OCI-LY7 (cell line): ENCODE results near the gene SMPDL3B. TPM values are rescaled to one million over a fixed set of nuclear protein-coding genes. Genes with fewer than 3 reads are reported as not detected.
A peak's percentile ranks its signal among the peaks of the same experiment; 100 is the strongest.
"Not testable (repeated sequence)": the region's sequence is repeated elsewhere in the genome, so short reads cannot be mapped to it uniquely, and the experiment has no call there.

ENCODE experiments used
- BruUV-seq: library from RNA; stranded (reverse); fragments of 400-500 nt; replicated peaks from 2 replicates; lab custom pipeline; 2021; lab: Mats Ljungman, UMichigan
- CTCF ChIA-PET: fragments of 300-600 bp; sonication (Branson Sonifier 250); formaldehyde crosslinking; loops from one replicate; lab custom pipeline; 2022; ENCODE audit warnings: antibody characterized with exemption; ENCODE audit not compliant: unreplicated experiment; lab: Charles Lee
- POLR2A ChIA-PET: fragments of 300-600 bp; sonication (Branson Sonifier 250); formaldehyde crosslinking; loops from one replicate; lab custom pipeline; 2022; ENCODE audit warnings: antibody characterized with exemption; lab: Charles Lee
- DNase-seq: peaks from one replicate; pipeline ENCODE4 v3.0.0-alpha.2; 2015; ENCODE audit warnings: low spot score
- H2AFZ ChIP-seq: fragments of 200-600 bp; sonication (generic), shearing (Covaris generic); 2 replicates; pipeline ENCODE4 v1.6.1; 2014; ENCODE audit warnings: mild to moderate bottlenecking, antibody characterized with exemption, low read length, moderate library complexity
- H3K27ac ChIP-seq: fragments of 200-600 bp; sonication (generic); 2 replicates; pipeline ENCODE4 v1.5.1; 2014; ENCODE audit warnings: mixed run types, low read depth, mild to moderate bottlenecking, moderate library complexity, low read length, inconsistent platforms; ENCODE audit not compliant: poor library complexity, severe bottlenecking
- H3K36me3 ChIP-seq: fragments of 200-600 bp; sonication (generic); 2 replicates; pipeline ENCODE4 v1.6.1; 2014; ENCODE audit warnings: mild to moderate bottlenecking, antibody characterized with exemption, low read length, moderate library complexity, mixed read lengths; ENCODE audit not compliant: insufficient read depth
- H3K4me1 ChIP-seq: fragments of 200-600 bp; sonication (generic); 2 replicates; pipeline ENCODE4 v1.5.1; 2014; ENCODE audit warnings: mild to moderate bottlenecking, low read length; ENCODE audit not compliant: insufficient read depth, poor library complexity, severe bottlenecking
- H3K4me2 ChIP-seq: fragments of 200-600 bp; sonication (generic); 2 replicates; pipeline ENCODE4 v1.6.1; 2014; ENCODE audit warnings: mild to moderate bottlenecking, low read length
- H3K4me3 ChIP-seq: fragments of 200-600 bp; sonication (generic); 2 replicates; pipeline ENCODE4 v1.5.1; 2014; ENCODE audit warnings: mild to moderate bottlenecking, low read depth, low read length; ENCODE audit not compliant: poor library complexity, severe bottlenecking
- H3K79me2 ChIP-seq: fragments of 200-600 bp; sonication (generic); 2 replicates; pipeline ENCODE4 v1.6.1; 2016; ENCODE audit warnings: low read depth, mild to moderate bottlenecking, low read length, moderate library complexity, mixed read lengths; ENCODE audit not compliant: insufficient read depth
- H3K9me2 ChIP-seq: fragments of 200-600 bp; sonication (generic); 2 replicates; pipeline ENCODE4 v1.6.1; 2016; ENCODE audit warnings: mild to moderate bottlenecking, low read length, mixed read lengths; ENCODE audit not compliant: insufficient read depth
- H3K9me3 ChIP-seq: fragments of 200-600 bp; sonication (generic); 2 replicates; pipeline ENCODE4 v1.6.1; 2014; ENCODE audit warnings: mild to moderate bottlenecking, mixed run types, low read length, mixed read lengths
- H4K20me1 ChIP-seq: fragments of 200-600 bp; sonication (generic); 2 replicates; pipeline ENCODE4 v1.6.1; 2014; ENCODE audit warnings: mild to moderate bottlenecking, antibody characterized with exemption, low read length, moderate library complexity, mixed read lengths; ENCODE audit not compliant: insufficient read depth
- EZH2phosphoT487 ChIP-seq: fragments of 200-600 bp; sonication (generic); IDR thresholded peaks from 2 replicates; pipeline ENCODE4 v1.6.1; 2018; ENCODE audit warnings: low read depth, borderline replicate concordance, mild to moderate bottlenecking, mixed run types, antibody characterized with exemption, low read length, moderate library complexity, mixed read lengths
- intact Hi-C: fragments of 100-400 bp; cut with micrococcal nuclease; formaldehyde crosslinking; loops from one replicate; pipeline ENCODE4 v1.10.0; 2022; ENCODE audit not compliant: unreplicated experiment
- total RNA-seq, 2 experiments: library from RNA; depleted of rRNA in 1 of 2; stranded (reverse); fragments of >200 nt in 1 of 2; shearing (Covaris generic) in 1 of 2; gene quantifications; 2 replicates each; pipeline ENCODE4 v1.2.3, GENCODE V29; 2014 to 2022
- TF ChIP-seq, protein P1 (sequence below): fragments of 200-600 bp; sonication (generic); conservative IDR thresholded peaks from 2 replicates; pipeline ENCODE4 v1.5.1; 2014; ENCODE audit warnings: mild to moderate bottlenecking, antibody characterized with exemption, low read length, moderate library complexity, mixed read lengths

SMPDL3B gene
- total RNA-seq, 2 experiments from 2014 or later = 0.19 TPM; not detected in 1

DNA sequence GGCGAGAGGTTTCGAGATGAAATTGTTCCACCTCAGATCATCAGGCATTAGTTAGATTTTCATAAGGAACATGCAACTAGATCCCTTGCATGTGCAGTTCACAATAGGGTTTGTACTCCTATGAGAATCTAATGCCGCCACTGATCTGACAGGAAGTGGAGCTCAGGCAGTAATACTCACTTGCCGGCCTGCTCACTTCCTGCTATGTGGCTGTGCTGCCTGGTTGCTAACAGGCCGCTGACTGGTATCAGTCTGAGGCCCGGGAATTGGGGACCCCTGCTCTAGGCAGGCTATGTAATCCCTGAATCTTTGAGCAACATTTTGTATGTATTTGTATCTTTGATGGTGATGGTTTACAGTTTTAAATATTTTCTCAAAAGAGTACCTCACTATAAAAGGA lies 57.5 kb downstream of the SMPDL3B start:
- Histone ChIP-seq H3K36me3 (peaks cover 98% of the 10 kb centered on the region), H2AFZ (no peak overlapping the region), H3K79me2 (no peaks in the 10 kb centered on the region), H3K9me3 (no peaks in the 10 kb centered on the region), H3K4me3 (no peak overlapping the region), H4K20me1 (no peaks in the 10 kb centered on the region), H3K4me2 (no peak overlapping the region), H3K9me2 (no peaks in the 10 kb centered on the region), H3K27ac (no peak overlapping the region), H3K4me1 (no peaks in the 10 kb centered on the region)
- no TSS peak for BruUV-seq
- ChIA-PET POLR2A (interaction anchor here (0.6 to 0.9 kb wide), 3 partner anchors 37 to 214 kb away, joined by 3 to 5 read pairs (median 4); no protein-coding TSS in a partner anchor), CTCF (no interaction called here)
- no peak for TF ChIP-seq EZH2phosphoT487
- TF ChIP-seq, protein P1, sequence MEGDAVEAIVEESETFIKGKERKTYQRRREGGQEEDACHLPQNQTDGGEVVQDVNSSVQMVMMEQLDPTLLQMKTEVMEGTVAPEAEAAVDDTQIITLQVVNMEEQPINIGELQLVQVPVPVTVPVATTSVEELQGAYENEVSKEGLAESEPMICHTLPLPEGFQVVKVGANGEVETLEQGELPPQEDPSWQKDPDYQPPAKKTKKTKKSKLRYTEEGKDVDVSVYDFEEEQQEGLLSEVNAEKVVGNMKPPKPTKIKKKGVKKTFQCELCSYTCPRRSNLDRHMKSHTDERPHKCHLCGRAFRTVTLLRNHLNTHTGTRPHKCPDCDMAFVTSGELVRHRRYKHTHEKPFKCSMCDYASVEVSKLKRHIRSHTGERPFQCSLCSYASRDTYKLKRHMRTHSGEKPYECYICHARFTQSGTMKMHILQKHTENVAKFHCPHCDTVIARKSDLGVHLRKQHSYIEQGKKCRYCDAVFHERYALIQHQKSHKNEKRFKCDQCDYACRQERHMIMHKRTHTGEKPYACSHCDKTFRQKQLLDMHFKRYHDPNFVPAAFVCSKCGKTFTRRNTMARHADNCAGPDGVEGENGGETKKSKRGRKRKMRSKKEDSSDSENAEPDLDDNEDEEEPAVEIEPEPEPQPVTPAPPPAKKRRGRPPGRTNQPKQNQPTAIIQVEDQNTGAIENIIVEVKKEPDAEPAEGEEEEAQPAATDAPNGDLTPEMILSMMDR = no peak
- intact Hi-C loops = no loop called here
- peak; percentile 9 for DNase-seq

- no TSS peak for BruUV-seq
- no peak for TF ChIP-seq EZH2phosphoT487
- TF ChIP-seq, protein P1 = no peak
- Histone ChIP-seq H3K36me3 (peaks cover 98% of the 10 kb centered on the region), H4K20me1 (no peaks in the 10 kb centered on the region), H3K4me3 (no peak overlapping the region), H3K27ac (no peak overlapping the region), H3K4me2 (no peak overlapping the region), H3K79me2 (no peaks in the 10 kb centered on the region), H3K9me2 (no peaks in the 10 kb centered on the region), H3K4me1 (no peaks in the 10 kb centered on the region), H3K9me3 (no peaks in the 10 kb centered on the region), H2AFZ (no peak overlapping the region)
- POLR2A ChIA-PET = interaction anchor here (1.4 kb wide), 1 partner anchor 85 kb away, joined by 3 read pairs; no protein-coding TSS in a partner anchor
- DNase-seq = no peak
- CTCF ChIA-PET = no interaction called here
- intact Hi-C loops = no loop called here
These were observed 58.4 kb downstream of the SMPDL3B start for GRCh38 chr1:27993241-27993640.

GRCh38 chr1:27994060-27994459 lies 59.3 kb downstream of the SMPDL3B start:
- Histone ChIP-seq H3K27ac (no peak overlapping the region), H3K4me3 (no peak overlapping the region), H3K4me2 (no peak overlapping the region), H3K9me2 (no peaks in the 10 kb centered on the region), H4K20me1 (no peaks in the 10 kb centered on the region), H3K36me3 (peaks cover 97% of the 10 kb centered on the region), H3K9me3 (no peaks in the 10 kb centered on the region), H3K4me1 (no peaks in the 10 kb centered on the region), H3K79me2 (no peaks in the 10 kb centered on the region), H2AFZ (no peak overlapping the region)
- intact Hi-C loops = no loop called here
- DNase-seq = no peak
- no TSS peak for BruUV-seq
- CTCF ChIA-PET = no interaction called here
- POLR2A ChIA-PET = interaction anchor here (1.4 kb wide), 1 partner anchor 84 kb away, joined by 3 read pairs; no protein-coding TSS in a partner anchor
- TF ChIP-seq, protein P1 = no peak
- TF ChIP-seq EZH2phosphoT487 = no peak

DNA sequence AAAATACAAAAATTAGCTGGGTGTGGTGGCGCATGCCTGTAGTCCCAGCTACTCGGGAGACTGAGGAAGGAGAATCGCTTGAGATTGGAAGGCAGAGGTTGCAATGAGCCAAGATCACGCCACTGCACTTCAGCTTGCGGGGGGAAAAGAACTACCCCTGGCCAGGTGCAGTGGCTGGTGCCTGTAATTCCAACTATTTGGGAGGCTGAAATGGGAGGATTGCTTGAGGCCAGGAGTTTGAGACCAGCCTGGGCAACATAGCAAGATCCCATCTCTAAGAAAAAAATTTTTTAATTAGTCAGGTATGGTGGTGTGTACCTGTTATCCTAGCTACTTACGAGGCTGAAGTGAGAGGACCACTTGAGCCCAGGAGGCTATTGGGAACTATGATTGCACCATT lies 59.7 kb downstream of the SMPDL3B start:
- H3K79me2 ChIP-seq, H3K9me2 ChIP-seq, BruUV-seq, H3K9me3 ChIP-seq, H3K27ac ChIP-seq, CTCF ChIA-PET, H3K4me2 ChIP-seq, POLR2A ChIA-PET, H3K4me3 ChIP-seq, DNase-seq, H3K4me1 ChIP-seq, H2AFZ ChIP-seq, H4K20me1 ChIP-seq, intact Hi-C loops: not testable (repeated sequence)
- peaks cover 96% of the 10 kb centered on the region for H3K36me3 ChIP-seq
